GM21786 (cell line): Measurements from ENCODE around the gene CCR5AS.
"Not testable (repeated sequence)": the region's sequence is repeated elsewhere in the genome, so short reads cannot be mapped to it uniquely, and the experiment has no call there.

Experiments
- ATAC-seq: cut with Tn5 transposase; IDR thresholded peaks from one replicate; pipeline ENCODE4 v1.9.1; 2021; ENCODE audit not compliant: unreplicated experiment

CCR5AS gene

GRCh38 chr3:46406788-46407611 is at the start of gene CCR5AS, which contains the start of gene CCRL2:
CCR5AS (minus strand) TSS chr3:46407066.
CCRL2 (plus strand) TSS chr3:46407259; CDS start chr3:46408080, 821 bp downstream.
- no peak for ATAC-seq

- no peak for ATAC-seq
Measured at GRCh38 chr3:46456118-46456517, 49.3 kb upstream of the CCR5AS start.

GRCh38 chr3:46455231-46456115 is 48.6 kb upstream of the CCR5AS start:
- no peak for ATAC-seq

- no peak for ATAC-seq
Measured at GRCh38 chr3:46454606-46455005, 47.7 kb upstream of the CCR5AS start.

GRCh38 chr3:46454209-46454595 is 47.3 kb upstream of the CCR5AS start:
- ATAC-seq: no peak

- no peak for ATAC-seq
Measured at GRCh38 chr3:46453526-46454208, 46.8 kb upstream of the CCR5AS start.

- ATAC-seq: no peak
Measured at GRCh38 chr3:46449755-46450552, 43.1 kb upstream of the CCR5AS start.

GRCh38 chr3:46448721-46449120 is 41.9 kb upstream of the CCR5AS start:
- ATAC-seq: no peak

- ATAC-seq: no peak
Measured at GRCh38 chr3:46447228-46447985, 40.5 kb upstream of the CCR5AS start.

GRCh38 chr3:46442576-46443530 is 36.0 kb upstream of the CCR5AS start:
- ATAC-seq: no peak

GRCh38 chr3:46440531-46441294 is 33.8 kb upstream of the CCR5AS start:
- no peak for ATAC-seq

- no peak for ATAC-seq
Measured at GRCh38 chr3:46438831-46439230, 32.0 kb upstream of the CCR5AS start.

GRCh38 chr3:46435081-46435726 is 28.3 kb upstream of the CCR5AS start:
- ATAC-seq: no peak

- no peak for ATAC-seq
Measured at GRCh38 chr3:46433841-46434240, 27.0 kb upstream of the CCR5AS start.

- not testable (repeated sequence) for ATAC-seq
Measured at GRCh38 chr3:46433118-46433517, 26.3 kb upstream of the CCR5AS start.

GRCh38 chr3:46431905-46432304 is 25.0 kb upstream of the CCR5AS start:
- ATAC-seq: not testable (repeated sequence)

GRCh38 chr3:46430879-46431278 is 24.0 kb upstream of the CCR5AS start:
- not testable (repeated sequence) for ATAC-seq
